HEK293 (cell line): ENCODE data around the gene NPR3.

Experiments used
- GLIS1 ChIP-seq: fragments of 450-650 bp; formaldehyde crosslinking; IDR thresholded peaks from 2 replicates; pipeline ENCODE4 v1.5.1; 2016; ENCODE audit warnings: missing biosample characterization, missing genetic modification characterization
- WT1 ChIP-seq: fragments of 450-650 bp; formaldehyde crosslinking; IDR thresholded peaks from 2 replicates; pipeline ENCODE4 v1.5.1; 2016; ENCODE audit warnings: missing biosample characterization, missing genetic modification characterization
- ZBTB17 ChIP-seq: fragments of 450-650 bp; formaldehyde crosslinking; IDR thresholded peaks from 2 replicates; pipeline ENCODE4 v1.5.1; 2016; ENCODE audit warnings: missing biosample characterization, missing genetic modification characterization
- ZNF23 ChIP-seq: fragments of 450-650 bp; formaldehyde crosslinking; IDR thresholded peaks from 2 replicates; pipeline ENCODE4 v1.5.1; 2016; ENCODE audit warnings: missing biosample characterization, missing genetic modification characterization, borderline replicate concordance
- ZNF24 ChIP-seq: fragments of 450-650 bp; formaldehyde crosslinking; IDR thresholded peaks from 2 replicates; pipeline ENCODE4 v1.5.1; 2016; ENCODE audit warnings: missing biosample characterization, missing genetic modification characterization
- ZNF292 ChIP-seq: fragments of 450-650 bp; formaldehyde crosslinking; IDR thresholded peaks from 2 replicates; pipeline ENCODE4 v1.5.1; 2016; ENCODE audit warnings: low read depth, missing biosample characterization, missing genetic modification characterization, borderline replicate concordance
- ZNF394 ChIP-seq: fragments of 450-650 bp; formaldehyde crosslinking; IDR thresholded peaks from 2 replicates; pipeline ENCODE4 v1.5.1; 2016; ENCODE audit warnings: missing biosample characterization, missing genetic modification characterization, mild to moderate bottlenecking, moderate library complexity, borderline replicate concordance
- ZNF629 ChIP-seq: fragments of 450-650 bp; formaldehyde crosslinking; IDR thresholded peaks from 2 replicates; pipeline ENCODE4 v1.5.1; 2017; ENCODE audit warnings: missing biosample characterization, missing genetic modification characterization
- ZNF701 ChIP-seq: fragments of 450-650 bp; formaldehyde crosslinking; IDR thresholded peaks from 2 replicates; pipeline ENCODE4 v1.5.1; 2016; ENCODE audit warnings: missing biosample characterization, missing genetic modification characterization
- ZNF707 ChIP-seq: fragments of 450-650 bp; formaldehyde crosslinking; IDR thresholded peaks from 2 replicates; pipeline ENCODE4 v1.5.1; 2016; ENCODE audit warnings: missing biosample characterization, missing genetic modification characterization
- TF ChIP-seq, protein P1 (sequence below): fragments of 450-650 bp; formaldehyde crosslinking; IDR thresholded peaks from 2 replicates; pipeline ENCODE4 v1.5.1; 2016; ENCODE audit warnings: missing biosample characterization, missing genetic modification characterization
- TF ChIP-seq, protein P2 (sequence below): fragments of 450-650 bp; formaldehyde crosslinking; IDR thresholded peaks from 2 replicates; pipeline ENCODE4 v1.5.1; 2016; ENCODE audit warnings: missing biosample characterization, missing genetic modification characterization
- TF ChIP-seq, protein P3 (sequence below): fragments of 450-650 bp; formaldehyde crosslinking; IDR thresholded peaks from 2 replicates; pipeline ENCODE4 v1.5.1; 2016; ENCODE audit warnings: missing biosample characterization, missing genetic modification characterization
- TF ChIP-seq, protein P4 (sequence below): fragments of 450-650 bp; formaldehyde crosslinking; IDR thresholded peaks from 2 replicates; pipeline ENCODE4 v1.5.1; 2017; ENCODE audit warnings: missing biosample characterization, missing genetic modification characterization

DNA sequence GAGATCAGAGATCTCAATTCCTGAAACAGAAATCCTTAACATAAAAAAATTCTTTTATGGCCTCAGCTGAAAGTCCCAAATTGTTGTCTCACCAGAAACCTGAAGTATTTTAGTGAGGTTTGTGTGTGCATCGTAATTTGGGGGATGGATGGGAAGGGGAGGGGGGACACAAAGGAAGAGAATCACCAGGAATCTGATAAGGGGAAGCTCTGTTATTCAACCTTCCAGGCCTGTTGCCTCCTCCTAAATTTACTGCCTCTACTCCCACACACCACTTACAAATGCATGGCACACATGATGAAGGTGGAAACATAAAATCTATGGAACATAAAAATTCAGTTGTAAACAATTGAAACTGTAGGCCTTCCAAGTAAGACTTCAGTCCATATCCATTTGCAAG, 97.7 kb downstream of the NPR3 start:
- TF ChIP-seq ZNF394 (tag by site-specific recombination) = no peak
- TF ChIP-seq ZNF24 (tag by site-specific recombination) = no peak
- TF ChIP-seq, protein P1, sequence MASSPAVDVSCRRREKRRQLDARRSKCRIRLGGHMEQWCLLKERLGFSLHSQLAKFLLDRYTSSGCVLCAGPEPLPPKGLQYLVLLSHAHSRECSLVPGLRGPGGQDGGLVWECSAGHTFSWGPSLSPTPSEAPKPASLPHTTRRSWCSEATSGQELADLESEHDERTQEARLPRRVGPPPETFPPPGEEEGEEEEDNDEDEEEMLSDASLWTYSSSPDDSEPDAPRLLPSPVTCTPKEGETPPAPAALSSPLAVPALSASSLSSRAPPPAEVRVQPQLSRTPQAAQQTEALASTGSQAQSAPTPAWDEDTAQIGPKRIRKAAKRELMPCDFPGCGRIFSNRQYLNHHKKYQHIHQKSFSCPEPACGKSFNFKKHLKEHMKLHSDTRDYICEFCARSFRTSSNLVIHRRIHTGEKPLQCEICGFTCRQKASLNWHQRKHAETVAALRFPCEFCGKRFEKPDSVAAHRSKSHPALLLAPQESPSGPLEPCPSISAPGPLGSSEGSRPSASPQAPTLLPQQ = no peak
- TF ChIP-seq GLIS1 (tag by site-specific recombination) = no peak
- TF ChIP-seq, protein P2, sequence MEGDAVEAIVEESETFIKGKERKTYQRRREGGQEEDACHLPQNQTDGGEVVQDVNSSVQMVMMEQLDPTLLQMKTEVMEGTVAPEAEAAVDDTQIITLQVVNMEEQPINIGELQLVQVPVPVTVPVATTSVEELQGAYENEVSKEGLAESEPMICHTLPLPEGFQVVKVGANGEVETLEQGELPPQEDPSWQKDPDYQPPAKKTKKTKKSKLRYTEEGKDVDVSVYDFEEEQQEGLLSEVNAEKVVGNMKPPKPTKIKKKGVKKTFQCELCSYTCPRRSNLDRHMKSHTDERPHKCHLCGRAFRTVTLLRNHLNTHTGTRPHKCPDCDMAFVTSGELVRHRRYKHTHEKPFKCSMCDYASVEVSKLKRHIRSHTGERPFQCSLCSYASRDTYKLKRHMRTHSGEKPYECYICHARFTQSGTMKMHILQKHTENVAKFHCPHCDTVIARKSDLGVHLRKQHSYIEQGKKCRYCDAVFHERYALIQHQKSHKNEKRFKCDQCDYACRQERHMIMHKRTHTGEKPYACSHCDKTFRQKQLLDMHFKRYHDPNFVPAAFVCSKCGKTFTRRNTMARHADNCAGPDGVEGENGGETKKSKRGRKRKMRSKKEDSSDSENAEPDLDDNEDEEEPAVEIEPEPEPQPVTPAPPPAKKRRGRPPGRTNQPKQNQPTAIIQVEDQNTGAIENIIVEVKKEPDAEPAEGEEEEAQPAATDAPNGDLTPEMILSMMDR (tag by site-specific recombination) = no peak
- no peak for TF ChIP-seq ZNF707 (tag by site-specific recombination)
- TF ChIP-seq ZNF23 (tag by site-specific recombination) = no peak
- TF ChIP-seq, protein P3, sequence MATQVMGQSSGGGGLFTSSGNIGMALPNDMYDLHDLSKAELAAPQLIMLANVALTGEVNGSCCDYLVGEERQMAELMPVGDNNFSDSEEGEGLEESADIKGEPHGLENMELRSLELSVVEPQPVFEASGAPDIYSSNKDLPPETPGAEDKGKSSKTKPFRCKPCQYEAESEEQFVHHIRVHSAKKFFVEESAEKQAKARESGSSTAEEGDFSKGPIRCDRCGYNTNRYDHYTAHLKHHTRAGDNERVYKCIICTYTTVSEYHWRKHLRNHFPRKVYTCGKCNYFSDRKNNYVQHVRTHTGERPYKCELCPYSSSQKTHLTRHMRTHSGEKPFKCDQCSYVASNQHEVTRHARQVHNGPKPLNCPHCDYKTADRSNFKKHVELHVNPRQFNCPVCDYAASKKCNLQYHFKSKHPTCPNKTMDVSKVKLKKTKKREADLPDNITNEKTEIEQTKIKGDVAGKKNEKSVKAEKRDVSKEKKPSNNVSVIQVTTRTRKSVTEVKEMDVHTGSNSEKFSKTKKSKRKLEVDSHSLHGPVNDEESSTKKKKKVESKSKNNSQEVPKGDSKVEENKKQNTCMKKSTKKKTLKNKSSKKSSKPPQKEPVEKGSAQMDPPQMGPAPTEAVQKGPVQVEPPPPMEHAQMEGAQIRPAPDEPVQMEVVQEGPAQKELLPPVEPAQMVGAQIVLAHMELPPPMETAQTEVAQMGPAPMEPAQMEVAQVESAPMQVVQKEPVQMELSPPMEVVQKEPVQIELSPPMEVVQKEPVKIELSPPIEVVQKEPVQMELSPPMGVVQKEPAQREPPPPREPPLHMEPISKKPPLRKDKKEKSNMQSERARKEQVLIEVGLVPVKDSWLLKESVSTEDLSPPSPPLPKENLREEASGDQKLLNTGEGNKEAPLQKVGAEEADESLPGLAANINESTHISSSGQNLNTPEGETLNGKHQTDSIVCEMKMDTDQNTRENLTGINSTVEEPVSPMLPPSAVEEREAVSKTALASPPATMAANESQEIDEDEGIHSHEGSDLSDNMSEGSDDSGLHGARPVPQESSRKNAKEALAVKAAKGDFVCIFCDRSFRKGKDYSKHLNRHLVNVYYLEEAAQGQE = no peak
- no peak for TF ChIP-seq ZNF629 (tag by site-specific recombination)
- TF ChIP-seq, protein P4, sequence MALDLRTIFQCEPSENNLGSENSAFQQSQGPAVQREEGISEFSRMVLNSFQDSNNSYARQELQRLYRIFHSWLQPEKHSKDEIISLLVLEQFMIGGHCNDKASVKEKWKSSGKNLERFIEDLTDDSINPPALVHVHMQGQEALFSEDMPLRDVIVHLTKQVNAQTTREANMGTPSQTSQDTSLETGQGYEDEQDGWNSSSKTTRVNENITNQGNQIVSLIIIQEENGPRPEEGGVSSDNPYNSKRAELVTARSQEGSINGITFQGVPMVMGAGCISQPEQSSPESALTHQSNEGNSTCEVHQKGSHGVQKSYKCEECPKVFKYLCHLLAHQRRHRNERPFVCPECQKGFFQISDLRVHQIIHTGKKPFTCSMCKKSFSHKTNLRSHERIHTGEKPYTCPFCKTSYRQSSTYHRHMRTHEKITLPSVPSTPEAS (tag by site-specific recombination) = no peak
- no peak for TF ChIP-seq ZNF701 (tag by site-specific recombination)
- TF ChIP-seq WT1 (tag by site-specific recombination) = no peak
- no peak for TF ChIP-seq ZNF292 (tag by site-specific recombination)
- no peak for TF ChIP-seq ZBTB17 (tag by site-specific recombination)
